Hepatocyte (in vitro differentiated cells): Measurements from ENCODE around the gene CWC27. TPM values are rescaled to one million over a fixed set of nuclear protein-coding genes. Genes with fewer than 3 reads are reported as not detected.

Experiments used
- DNase-seq: peaks from one replicate; pipeline ENCODE4 v3.0.0-alpha.2; 2016; ENCODE audit warnings: low spot score
- H2AFZ ChIP-seq: fragments of 200-600 bp; sonication (generic); 2 replicates; pipeline ENCODE4 v1.6.0; 2016; ENCODE audit warnings: antibody characterized with exemption, mild to moderate bottlenecking
- H3K27ac ChIP-seq: fragments of 200-600 bp; sonication (generic); 2 replicates; pipeline ENCODE4 v1.5.1; 2016; ENCODE audit warnings: mild to moderate bottlenecking
- H3K27me3 ChIP-seq: fragments of 200-600 bp; sonication (generic); 2 replicates; pipeline ENCODE4 v1.6.1; 2016
- H3K36me3 ChIP-seq: fragments of 200-600 bp; sonication (generic); replicated peaks from 2 replicates; pipeline ENCODE4 v1.5.1; 2016; ENCODE audit warnings: low read depth; ENCODE audit not compliant: insufficient read depth
- H3K4me1 ChIP-seq: fragments of 200-600 bp; sonication (generic); 2 replicates; pipeline ENCODE4 v1.5.1; 2016; ENCODE audit warnings: mild to moderate bottlenecking, moderate library complexity; ENCODE audit not compliant: insufficient read depth
- H3K4me2 ChIP-seq: fragments of 200-600 bp; sonication (generic); 2 replicates; pipeline ENCODE4 v1.6.0; 2016
- H3K4me3 ChIP-seq: fragments of 200-600 bp; sonication (generic); 2 replicates; pipeline ENCODE4 v1.5.1; 2016; ENCODE audit warnings: mild to moderate bottlenecking
- H3K79me2 ChIP-seq: fragments of 200-600 bp; sonication (generic); 2 replicates; pipeline ENCODE4 v1.6.0; 2017; ENCODE audit warnings: mild to moderate bottlenecking
- H3K9me2 ChIP-seq: fragments of 200-600 bp; sonication (generic); replicated peaks from 2 replicates; pipeline ENCODE4 v1.6.0; 2017; ENCODE audit warnings: mild to moderate bottlenecking; ENCODE audit not compliant: insufficient read depth
- H3K9me3 ChIP-seq: fragments of 200-600 bp; sonication (generic); 2 replicates; pipeline ENCODE4 v1.5.1; 2016; ENCODE audit warnings: low read depth, mild to moderate bottlenecking
- H4K20me1 ChIP-seq: fragments of 200-600 bp; sonication (generic); 2 replicates; pipeline ENCODE4 v1.6.0; 2016; ENCODE audit warnings: mild to moderate bottlenecking; ENCODE audit not compliant: insufficient read depth, poor library complexity, severe bottlenecking
- EZH2 ChIP-seq: fragments of 200-600 bp; sonication (generic); IDR thresholded peaks from 2 replicates; pipeline ENCODE4 v1.6.1; 2016; ENCODE audit warnings: antibody characterized with exemption, mild to moderate bottlenecking, borderline replicate concordance
- EZH2phosphoT487 ChIP-seq: fragments of 200-600 bp; sonication (generic); IDR thresholded peaks from one replicate; pipeline ENCODE4 v1.6.1; 2018; ENCODE audit warnings: antibody characterized with exemption, mild to moderate bottlenecking, low read depth, moderate library complexity; ENCODE audit not compliant: unreplicated experiment, severe bottlenecking
- WGBS: methylation state at CpG from one replicate; pipeline ENCODE4 v1.1.6; 2016; ENCODE audit warnings: low lambda C conversion rate; ENCODE audit errors: missing lambda C conversion rate; 5-methylcytosine and 5-hydroxymethylcytosine counted together
- polyA plus RNA-seq: library from polyadenylated mRNA; unstranded; fragments of >200 nt; fragmentation: Nextera tagmentation; extraction: Ambion mirVana; gene quantifications from 2 replicates; pipeline ENCODE4 v1.2.1, GENCODE V29; 2016
- total RNA-seq: library from RNA; depleted of rRNA; stranded (reverse); fragments of >200 nt; gene quantifications from 2 replicates; pipeline ENCODE4 v1.2.3, GENCODE V29; 2014
- TF ChIP-seq, protein P1 (sequence below): fragments of 200-600 bp; sonication (generic); IDR thresholded peaks from 2 replicates; pipeline ENCODE4 v1.5.1; 2016; ENCODE audit warnings: antibody characterized with exemption, mild to moderate bottlenecking; ENCODE audit not compliant: poor library complexity

Gene CWC27
- total and polyA plus RNA-seq, 2 experiments from 2014 or later = 15.8 to 32.5 TPM

DNA sequence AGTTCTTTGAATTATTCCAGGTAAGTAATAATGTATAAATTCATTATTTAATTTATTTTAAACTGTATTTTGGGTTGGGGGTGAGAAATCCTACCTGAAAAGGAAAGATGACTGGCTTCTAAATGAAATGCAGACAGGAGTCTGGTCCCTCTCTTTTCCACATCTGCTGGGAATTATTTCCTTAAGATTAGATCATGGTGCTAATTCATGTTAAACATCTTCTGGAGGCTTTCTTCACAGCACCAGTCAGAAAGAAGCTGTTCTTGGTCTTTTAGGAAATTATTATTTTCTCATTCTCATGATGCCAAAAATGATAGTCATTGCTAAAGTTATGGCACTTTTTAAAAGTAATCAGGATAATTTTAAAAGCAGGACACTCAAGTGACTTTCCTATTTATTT, 254.2 kb downstream of the CWC27 start:
- Histone ChIP-seq H4K20me1 (no peaks in the 10 kb centered on the region), H3K4me2 (no peak overlapping the region), H3K4me1 (peaks cover 1% of the 10 kb centered on the region), H3K79me2 (no peaks in the 10 kb centered on the region), H3K36me3 (no peaks in the 10 kb centered on the region), H3K27me3 (no peaks in the 10 kb centered on the region), H3K9me3 (no peaks in the 10 kb centered on the region), H3K4me3 (no peak overlapping the region), H2AFZ (no peak overlapping the region), H3K9me2 (no peaks in the 10 kb centered on the region), H3K27ac (no peak overlapping the region)
- TF ChIP-seq, protein P1, sequence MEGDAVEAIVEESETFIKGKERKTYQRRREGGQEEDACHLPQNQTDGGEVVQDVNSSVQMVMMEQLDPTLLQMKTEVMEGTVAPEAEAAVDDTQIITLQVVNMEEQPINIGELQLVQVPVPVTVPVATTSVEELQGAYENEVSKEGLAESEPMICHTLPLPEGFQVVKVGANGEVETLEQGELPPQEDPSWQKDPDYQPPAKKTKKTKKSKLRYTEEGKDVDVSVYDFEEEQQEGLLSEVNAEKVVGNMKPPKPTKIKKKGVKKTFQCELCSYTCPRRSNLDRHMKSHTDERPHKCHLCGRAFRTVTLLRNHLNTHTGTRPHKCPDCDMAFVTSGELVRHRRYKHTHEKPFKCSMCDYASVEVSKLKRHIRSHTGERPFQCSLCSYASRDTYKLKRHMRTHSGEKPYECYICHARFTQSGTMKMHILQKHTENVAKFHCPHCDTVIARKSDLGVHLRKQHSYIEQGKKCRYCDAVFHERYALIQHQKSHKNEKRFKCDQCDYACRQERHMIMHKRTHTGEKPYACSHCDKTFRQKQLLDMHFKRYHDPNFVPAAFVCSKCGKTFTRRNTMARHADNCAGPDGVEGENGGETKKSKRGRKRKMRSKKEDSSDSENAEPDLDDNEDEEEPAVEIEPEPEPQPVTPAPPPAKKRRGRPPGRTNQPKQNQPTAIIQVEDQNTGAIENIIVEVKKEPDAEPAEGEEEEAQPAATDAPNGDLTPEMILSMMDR = no peak
- TF ChIP-seq EZH2phosphoT487 = no peak
- no peak for TF ChIP-seq EZH2
- no peak for DNase-seq

DNA sequence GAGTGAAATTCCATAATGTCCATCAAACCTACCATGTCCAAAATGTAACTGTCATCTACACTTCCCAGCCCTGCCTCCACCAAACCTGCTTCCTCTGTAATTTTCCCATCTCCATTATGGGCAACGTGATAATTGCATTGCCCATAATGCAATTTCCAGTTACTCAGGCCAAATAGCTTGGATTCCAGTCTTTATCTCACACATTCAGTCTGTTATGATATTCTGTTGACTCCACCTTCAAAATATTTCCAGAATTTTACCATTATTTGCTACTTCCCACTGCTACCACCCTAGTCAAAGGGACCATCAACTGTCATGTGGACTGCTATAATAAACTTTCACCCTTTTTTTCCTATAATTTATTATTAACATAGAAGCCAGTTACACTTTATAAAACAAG, 256.0 kb downstream of the CWC27 start:
- Histone ChIP-seq H3K79me2 (no peaks in the 10 kb centered on the region), H3K27me3 (no peaks in the 10 kb centered on the region), H3K4me3 (no peak overlapping the region), H3K4me2 (no peak overlapping the region), H3K36me3 (no peaks in the 10 kb centered on the region), H2AFZ (no peak overlapping the region), H3K4me1 (no peaks in the 10 kb centered on the region), H4K20me1 (no peaks in the 10 kb centered on the region), H3K27ac (no peak overlapping the region), H3K9me3 (no peaks in the 10 kb centered on the region), H3K9me2 (no peaks in the 10 kb centered on the region)
- no peak for DNase-seq
- 86% methylated on average over 1 of the region's 1 CpG for WGBS
- TF ChIP-seq, protein P1 = no peak
- TF ChIP-seq EZH2 = no peak
- TF ChIP-seq EZH2phosphoT487 = no peak

DNA sequence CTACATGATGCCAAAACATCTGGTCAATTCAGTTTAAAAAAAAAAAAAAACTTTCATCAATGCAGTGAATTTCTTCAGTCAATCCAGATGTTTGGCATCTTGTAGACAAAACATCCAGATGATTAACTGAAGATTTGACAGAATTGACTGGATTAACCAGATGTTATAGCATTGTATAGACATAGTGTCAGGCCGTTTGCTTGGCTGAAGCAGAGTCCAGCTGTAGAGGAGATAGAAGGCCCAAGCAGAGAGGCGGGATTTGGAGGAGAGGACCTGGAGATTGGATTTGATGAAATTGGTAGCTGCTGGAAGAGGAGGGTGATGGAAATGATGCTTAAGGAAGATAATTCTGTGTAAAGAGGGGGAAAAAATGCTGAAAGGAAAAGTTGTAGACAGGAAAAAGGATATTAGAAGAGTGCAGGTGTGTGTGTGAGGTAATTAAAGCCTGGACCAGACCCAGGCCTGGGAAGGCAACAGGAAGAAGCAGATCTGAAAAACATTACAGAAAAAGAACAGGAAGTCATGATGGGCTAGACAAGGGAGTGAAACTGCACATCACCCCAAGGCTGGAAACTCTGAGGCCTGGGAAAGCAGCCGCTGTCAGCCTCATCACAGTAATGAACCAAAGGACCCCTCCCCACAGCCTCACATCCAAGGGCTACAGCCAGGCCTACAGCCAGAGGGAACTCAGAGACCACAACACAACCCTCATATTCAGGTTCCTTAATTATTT, 258.3 kb downstream of the CWC27 start:
- 80% methylated on average over 3 of the region's 3 CpGs for WGBS
- Histone ChIP-seq H3K4me3 (no peak overlapping the region), H3K27me3 (no peaks in the 10 kb centered on the region), H3K9me3 (no peaks in the 10 kb centered on the region), H3K4me2 (no peak overlapping the region), H2AFZ (no peak overlapping the region), H3K4me1 (no peaks in the 10 kb centered on the region), H3K27ac (no peak overlapping the region), H3K36me3 (no peaks in the 10 kb centered on the region), H3K79me2 (no peaks in the 10 kb centered on the region), H4K20me1 (no peaks in the 10 kb centered on the region), H3K9me2 (no peaks in the 10 kb centered on the region)
- DNase-seq = no peak
- TF ChIP-seq, protein P1 = no peak
- TF ChIP-seq EZH2 = no peak
- TF ChIP-seq EZH2phosphoT487 = no peak
